SKM-1 treated with dmso at 0.1 percent for 144 hours (cell line): Measurements from ENCODE around the gene CA10.

Source experiments
- DNase-seq: peaks from one replicate; lab custom pipeline; 2025; ENCODE audit not compliant: unreplicated experiment; lab: John Stamatoyannopoulos, UW

CA10 gene

DNA sequence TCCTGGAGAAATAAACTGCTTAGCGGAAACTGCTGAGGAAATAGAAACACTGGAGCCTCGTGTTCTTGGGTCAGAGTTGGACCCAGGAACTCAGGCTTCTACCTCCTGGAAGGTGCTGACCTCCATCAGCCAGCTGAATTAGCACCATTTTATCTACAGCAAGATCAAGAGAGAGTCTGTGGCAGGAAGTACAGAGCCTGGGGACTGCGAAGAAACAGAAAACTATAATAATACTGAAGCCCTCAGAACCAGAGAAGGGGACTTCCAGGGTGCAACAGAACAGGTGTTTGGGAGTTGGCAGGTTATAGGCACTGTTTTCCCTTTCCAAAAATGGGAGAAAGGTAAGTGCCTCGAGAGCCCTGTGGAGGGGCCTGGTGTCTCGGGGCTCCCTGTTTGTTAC is 379.7 kb downstream of the CA10 start:
- no peak for DNase-seq

DNA sequence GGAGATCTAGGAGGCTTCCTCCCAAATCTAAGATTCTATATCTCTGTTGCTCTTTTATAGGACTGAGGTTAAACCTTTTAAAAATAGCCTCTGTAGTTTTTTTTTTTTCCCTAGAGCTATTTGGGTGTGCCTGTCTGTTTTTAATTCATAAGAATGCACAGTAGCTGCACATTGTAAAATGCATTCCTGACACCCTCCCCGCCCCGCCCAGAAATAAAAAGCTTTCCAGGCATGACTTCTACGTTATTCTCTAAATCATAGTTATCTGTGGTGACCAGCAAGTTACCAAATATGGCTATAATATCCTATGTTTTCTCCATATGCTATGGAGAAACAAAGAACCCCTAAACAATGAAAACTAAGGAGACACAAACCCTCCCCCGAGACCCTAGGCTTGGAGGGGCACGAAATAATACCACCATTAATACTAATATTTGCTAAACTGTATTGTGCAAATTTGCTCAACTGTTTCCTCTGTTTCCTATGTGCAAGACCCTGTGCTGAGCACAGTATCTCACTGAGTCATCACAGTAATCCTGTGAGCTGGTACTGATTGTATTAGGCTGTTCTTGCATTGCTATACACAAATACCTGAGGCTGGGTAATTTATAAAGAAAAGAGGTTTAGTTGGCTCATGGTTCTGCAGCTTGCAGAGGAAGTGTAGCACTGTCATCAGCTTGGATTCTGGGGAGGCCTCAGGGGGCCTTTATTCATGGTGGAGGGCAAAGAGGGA is 388.3 kb downstream of the CA10 start:
- no peak for DNase-seq

DNA sequence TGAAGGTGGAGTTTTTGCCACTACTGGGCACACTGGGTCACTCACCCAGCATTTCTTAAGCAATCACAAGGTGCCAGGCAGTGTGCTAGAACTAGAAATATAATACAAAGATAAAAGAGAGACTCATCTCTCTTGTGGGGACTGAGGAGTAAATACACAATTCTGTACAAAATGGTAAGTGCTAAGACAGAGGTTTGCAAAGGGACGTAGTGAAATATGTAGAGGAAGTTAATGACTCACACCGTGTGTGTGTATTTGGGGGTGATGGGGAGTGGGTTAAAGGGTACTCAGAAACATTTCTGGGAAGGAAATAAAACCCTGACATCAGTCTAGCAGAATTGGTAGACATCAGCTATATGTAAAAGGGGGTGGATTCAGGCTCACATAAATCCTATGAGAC is 389.3 kb downstream of the CA10 start:
- no peak for DNase-seq

DNA sequence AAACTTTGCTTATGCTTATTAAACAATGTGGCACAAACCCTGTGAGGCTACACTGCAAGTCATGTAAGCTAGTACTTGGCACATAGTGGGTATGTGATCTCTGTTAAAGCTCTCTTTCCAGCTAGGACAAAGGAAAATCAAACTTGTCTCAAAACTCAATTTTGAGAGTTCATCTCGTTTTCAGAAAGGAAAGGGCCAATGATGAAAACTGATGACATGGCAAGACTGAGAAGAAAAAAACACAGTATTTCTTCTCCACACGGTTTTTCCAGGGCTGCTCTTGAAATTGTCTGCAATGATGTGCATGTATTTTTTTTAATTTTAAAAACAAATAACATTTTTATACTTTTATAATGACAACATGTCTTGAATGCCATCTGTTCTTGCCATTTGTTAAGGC is 389.8 kb downstream of the CA10 start:
- DNase-seq: no peak

DNA sequence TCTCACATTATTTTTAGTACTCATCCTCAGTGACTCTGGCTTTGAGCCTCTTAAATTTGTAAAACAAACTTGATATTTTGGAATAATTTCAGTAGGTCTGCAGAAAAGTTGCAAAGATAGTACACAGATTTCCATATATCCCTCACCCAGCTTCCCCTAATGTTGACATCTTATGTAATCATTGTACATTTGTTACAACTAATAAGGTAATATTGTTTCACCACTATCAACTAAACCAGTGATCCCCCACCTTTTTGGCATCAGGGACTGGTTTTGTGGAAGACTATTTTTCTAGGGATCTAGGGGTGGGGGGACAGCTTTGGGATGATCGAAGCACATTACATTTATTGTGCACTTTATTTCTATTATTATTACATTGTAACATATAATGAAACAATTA is 391.2 kb downstream of the CA10 start:
- no peak for DNase-seq

DNA sequence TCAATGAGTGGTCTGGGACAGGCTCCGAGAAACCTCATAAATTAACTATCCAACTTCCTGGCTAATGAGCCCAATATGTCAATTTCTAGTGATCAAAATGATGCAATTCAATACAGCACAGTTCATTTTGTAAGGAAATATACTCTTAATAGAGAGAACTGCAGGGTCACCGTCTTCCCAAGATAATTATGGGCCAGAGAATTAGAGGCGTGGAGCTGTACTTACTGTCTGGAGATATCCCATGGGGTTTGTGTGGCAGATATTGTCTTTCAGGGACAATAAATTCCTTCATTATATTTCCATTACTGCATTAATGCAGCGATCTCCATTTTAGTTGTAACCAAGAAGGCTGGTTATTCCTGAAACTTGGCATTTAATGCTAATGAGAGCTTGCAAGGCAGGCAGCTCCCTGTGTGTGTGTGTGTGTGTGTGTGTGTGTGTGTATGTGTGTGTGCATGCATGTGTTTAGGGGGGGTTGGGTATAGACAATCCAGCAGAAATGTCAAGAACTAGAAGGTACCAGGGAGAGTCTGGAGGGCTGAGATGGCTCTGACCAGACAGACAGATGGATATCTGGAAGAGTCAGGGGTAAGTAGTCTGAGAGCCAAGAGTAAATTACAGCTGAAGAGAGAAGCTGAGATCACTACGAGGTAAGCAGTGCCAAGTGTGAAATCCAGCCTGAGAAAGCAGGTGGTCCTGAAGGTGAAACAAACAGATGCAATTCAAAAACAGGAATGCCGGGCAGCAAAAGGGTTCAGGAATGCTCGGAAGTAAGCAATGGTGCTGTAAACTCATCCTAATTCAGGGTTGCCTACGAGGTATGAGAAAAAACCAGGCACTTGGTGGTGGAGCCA is 393.0 kb downstream of the CA10 start:
- DNase-seq: no peak

DNA sequence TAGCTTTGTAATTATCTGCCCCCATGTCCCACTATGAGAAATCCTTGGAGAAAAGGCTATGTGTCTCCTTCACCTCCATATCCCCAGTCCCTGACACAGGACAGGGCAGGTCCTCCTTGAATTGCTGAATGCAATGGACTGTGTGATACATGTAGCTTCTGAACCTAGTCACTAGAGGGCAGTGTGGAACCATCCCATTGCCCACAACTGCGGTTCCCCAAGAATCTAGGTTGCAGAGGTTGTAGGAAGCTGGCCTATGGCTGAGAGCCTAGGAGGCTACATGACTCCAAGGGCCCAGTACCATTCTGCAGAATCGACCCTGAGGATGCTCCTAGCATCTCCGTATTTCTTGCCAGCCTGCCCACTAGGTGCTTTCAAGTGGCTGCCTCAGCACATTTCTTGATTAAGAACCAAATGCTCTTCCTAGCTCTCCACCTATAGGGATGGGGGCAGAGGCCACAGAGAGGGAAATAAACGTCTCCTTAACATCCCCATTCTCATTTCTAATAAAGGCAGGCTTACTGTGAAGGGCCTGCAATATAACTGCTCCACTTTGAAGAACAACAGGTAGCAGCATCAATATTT is 394.0 kb downstream of the CA10 start:
- peak; percentile 55 for DNase-seq

DNA sequence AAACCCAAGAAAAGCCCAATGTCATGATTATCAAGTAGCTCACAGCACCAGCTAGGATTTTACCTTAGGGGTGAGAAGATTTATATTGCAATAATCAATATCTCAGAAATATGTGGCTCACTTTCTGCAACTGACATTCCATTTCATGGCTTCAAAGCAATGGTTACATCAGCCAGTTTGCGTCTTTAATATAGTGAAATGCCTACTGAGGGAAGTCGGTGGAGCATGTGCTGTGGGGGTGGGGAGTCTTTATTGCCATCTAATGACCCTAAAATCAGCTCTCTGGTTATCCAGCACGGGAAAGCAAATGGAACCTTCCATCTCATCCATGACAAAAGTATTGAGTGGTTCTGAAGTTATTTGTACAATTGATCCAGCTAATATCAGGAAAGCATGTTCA is 395.5 kb downstream of the CA10 start:
- no peak for DNase-seq

DNA sequence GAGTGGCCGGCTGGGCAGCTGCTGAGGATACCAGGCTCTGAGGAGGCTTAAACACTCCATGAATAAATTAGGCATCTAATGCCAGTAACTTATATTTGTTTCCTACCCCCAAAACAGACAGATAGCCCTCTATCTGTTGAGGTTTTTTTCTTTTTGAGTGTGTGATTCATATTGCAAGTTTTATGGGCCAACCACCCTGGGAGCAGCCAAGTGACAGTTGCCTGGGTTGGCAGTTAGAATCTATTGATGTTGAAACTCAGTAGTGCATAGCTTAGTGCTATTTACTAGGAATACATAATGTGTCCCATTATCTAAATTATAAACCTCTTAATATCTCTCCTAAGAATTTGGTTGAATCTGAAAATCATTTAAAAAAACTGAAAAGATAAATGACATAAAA is 397.4 kb downstream of the CA10 start:
- no peak for DNase-seq

DNA sequence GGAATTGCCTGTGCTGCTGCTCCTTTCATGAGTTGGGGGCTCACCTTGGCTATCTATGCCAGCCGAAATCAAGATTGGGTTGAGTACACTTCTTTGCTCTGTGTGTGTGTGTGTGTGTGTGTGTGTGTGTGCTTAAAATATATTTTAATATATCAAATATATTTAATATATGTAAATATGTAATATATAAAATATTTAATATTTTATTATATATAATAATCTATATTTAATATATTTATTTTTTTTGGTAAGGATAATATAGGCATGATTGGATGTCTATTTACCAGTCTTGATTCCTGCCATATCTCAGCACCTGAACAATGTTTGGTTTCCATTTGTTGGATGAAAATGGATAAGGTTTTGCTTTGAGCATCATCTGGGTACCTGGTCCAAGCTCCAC is 399.3 kb downstream of the CA10 start:
- DNase-seq: no peak

DNA sequence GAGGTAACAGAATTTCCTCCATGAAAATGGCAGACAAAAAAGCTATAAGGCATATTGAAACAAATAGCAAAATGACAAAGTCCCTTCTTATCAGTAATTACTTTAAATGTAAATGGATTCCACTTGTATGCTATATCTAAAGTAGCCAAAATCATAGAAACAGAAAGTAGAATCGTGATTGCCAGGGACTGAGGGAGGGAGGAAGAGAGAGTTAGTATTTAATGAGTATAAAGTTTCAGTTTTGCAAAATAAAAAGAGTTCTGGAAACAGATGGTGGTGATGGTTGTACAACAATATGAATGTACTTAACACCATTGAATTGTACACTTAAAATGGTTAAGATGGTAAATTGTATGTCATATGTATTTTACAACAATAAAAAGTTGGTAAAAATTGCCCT is 407.4 kb downstream of the CA10 start:
- no peak for DNase-seq

DNA sequence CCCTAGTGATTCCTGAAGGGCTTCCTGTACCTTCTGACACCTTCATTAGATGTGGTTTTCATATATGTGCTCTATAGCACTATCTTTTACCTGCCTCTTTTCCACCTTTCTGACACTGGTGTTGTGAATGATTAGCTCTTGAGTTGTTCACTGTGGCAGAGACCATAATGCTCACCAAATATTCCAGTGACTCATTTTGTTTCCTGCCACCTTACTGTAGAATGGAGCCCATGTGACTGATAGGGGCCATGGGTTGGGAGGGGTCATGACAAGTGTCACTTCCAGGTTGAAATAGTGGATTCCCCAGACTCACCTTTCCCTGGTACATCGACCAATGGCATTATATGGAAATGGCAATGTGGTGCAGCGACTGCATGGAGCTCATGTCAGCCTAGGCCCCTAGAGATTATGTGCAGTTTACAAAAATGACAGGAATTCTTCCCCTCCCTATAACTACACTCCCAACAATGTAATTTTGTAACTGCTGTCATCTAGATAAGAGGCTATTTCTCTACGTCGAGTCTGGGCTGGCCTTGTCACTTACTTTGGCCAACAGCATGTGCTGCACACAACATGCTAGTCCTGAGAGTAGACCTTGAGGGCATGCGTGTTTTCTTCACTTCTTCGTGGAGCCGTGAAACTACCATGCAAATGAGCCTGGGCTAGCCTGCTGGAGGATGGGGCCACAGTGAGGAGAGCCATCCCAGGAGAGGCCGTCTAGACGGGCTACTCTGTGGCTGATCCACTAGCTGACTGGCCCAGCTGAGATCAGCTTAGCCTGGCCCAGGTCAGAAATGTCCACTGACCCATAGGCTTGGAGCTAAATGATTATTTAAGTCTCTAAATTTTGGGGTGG is 409.5 kb downstream of the CA10 start:
- DNase-seq: no peak

DNA sequence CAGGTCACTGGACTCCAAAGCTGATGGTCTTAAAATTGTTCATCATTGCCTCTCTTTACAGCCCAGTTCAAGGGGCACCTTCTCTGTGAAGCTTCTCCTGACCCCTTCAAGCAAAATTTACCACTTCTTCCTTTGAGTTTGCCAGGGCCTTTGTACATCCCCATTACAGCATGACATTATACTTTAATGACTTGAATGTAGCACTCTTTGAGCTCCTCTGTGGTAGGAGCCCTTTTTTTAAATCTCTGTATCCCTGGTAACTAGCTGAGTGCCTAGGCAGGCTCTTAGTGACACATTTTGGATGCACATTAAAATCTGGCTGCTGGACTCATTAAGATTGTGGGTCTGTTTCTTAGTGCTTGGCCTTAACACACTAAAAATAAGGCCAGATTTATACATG is 412.1 kb downstream of the CA10 start:
- DNase-seq: no peak

DNA sequence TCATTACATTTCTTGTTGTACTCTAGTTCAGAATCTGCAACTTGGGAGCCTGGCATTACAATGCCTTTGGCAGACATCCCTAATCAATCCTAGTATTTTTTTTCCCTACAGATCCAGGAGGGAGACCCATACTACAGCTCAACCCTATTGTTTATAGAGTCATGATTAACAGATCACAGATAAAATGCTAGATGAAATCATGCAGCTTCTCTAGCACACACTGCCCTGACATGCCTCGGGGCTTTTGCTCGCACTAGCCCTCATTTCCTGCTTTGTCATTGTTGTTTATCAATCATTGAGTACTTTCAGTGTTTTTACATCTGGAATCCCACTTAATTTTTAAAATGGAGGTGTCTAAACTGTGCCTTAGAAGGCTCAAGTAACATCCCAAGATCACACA is 412.5 kb downstream of the CA10 start:
- no peak for DNase-seq

DNA sequence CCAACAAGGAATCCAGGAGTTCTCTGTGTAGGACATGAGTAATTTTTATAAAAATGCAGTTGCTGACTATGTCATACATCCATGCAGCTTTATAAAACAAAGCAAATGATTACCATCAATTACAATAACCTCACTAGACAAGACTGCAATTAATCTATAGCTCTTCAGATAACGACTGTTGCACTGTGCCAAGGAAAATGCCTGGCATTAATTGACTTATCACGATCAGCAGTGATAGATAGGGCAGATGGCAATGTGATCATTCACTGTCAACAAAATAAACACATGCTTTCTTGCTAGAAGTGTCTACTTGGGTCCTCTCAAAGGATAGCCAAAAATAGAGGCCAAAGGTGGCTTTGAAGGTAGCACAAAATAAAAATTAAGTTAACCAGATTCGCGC is 415.0 kb downstream of the CA10 start:
- DNase-seq: no peak

DNA sequence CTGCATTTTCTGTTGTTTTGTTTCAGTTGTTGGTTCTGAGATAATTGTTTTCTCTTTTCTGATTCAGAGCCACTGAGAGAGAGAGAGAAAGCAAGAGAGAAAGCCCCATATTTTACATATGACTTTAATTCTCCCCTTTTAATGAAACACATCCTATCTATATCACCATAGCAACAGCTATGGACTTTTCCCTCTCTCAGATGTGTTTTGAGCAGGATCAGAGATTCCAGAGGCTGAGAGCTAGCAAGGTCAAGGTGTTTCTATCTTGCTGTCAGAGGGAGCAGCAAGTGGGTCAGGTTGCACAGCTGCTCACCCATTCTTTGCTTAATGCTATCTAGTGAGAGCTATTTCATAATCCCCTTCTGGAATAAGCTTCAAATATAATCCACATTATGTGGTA is 415.9 kb downstream of the CA10 start:
- no peak for DNase-seq

DNA sequence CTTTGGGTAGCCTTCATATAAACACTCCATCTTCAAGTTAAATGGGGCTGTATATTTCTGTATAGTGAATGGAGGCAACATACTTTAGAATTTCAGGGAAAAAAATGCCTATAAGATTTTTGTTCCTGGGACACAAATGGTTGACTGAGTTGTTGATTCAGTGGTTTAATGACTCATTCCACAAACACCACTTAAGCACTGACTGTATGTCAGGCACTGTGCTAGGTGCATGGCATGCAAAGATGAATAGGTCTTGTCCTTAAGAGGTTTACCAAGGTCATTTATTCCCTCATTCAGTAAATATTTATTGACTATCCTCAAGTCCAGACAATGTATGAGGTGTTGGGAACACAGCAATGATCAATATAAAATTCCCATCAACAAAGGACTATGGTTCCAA is 417.1 kb downstream of the CA10 start:
- no peak for DNase-seq

DNA sequence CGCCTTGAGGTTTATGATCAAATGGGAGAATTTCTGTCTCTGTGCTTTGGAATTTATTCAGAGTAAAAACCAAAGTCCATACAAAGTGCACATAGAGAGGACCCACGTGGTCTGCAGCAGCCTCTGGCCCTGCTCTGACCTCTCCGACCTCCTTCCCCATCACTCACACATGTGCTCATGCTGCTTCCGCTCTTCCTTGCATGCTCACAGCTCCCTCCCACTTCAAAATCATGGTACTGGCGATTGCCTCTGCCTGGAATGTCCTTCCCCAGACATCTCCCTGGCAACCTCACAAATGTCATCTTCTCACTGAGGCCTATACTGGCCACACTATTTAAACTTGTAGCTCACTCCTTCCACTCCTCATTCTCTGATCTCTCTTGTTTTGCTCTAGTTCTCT is 418.0 kb downstream of the CA10 start:
- DNase-seq: no peak

DNA sequence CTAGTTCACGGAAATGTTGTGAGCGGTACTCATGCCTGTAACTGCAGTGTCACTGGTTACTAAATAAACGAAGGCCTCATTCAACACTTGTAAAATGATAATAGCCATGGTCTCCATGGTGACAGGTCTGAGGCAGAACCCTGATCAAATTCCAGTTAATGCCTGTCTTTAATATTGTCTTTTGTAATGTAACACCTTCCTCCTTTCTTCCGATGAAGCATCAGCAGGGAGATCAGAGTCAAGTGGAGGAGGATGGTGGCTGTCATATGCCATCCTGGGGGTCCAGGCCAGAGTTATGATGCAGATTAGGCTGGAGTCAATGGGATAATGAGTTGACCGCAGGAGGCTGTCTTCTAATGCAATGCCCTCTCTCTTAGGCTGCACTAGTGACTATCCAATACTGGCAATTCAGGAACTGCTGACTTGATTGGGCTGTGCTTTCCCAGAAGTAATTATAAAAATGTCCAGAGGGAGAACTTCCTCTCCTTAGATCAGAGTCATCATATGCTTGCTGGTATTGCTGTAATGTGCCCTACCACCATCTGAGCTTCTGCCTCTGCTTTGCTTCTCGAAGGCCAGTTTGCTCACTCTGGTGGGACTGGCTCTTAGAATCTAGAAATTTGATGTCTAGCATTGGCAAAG is 419.1 kb downstream of the CA10 start:
- DNase-seq: no peak

DNA sequence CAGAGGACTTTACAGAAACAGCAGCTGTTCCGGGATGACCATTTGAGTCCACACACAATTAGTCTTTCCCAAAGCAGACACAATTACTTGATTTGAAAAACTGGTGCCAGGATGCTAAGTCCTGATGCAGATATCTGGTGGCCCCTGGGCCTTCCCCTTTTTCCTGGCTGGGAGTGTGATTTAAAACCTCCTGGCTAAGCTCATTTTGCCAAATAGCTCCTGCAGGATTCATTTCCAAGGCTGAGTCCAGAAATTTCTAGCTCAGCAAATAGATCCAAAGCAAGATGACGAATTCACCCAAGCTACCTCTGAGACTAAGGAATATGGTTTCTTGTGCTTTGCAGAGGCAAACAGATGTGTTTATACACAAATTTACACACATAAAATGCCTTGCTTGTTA is 422.2 kb downstream of the CA10 start:
- DNase-seq: no peak

DNA sequence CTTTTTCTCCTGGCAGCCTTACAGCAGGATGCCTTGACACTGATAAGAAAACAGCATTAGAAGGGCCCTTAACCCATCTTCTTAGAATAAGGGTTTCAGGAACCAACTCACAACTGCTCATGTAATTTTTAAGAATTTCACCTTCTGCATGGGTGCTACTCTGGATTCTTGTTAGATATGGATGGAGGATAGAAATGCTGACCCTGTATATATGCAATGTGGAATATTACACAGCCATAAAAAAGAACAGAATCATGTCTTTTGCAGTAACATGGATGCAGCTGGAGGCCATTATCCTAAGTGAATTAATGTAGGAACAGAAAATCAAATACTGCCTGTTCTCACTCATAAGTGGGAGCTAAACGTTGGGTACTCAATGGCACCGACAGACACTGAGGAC is 423.5 kb downstream of the CA10 start:
- DNase-seq: no peak
